OCI-LY7 (cell line): ENCODE data around the gene SH3BGRL3. TPM values are rescaled to one million over a fixed set of nuclear protein-coding genes. Genes with fewer than 3 reads are reported as not detected.

Experiments
- BruUV-seq: library from RNA; stranded (reverse); fragments of 400-500 nt; replicated peaks from 2 replicates; lab custom pipeline; 2021; lab: Mats Ljungman, UMichigan
- CTCF ChIA-PET: fragments of 300-600 bp; sonication (Branson Sonifier 250); formaldehyde crosslinking; loops from one replicate; lab custom pipeline; 2022; ENCODE audit warnings: antibody characterized with exemption; ENCODE audit not compliant: unreplicated experiment; lab: Charles Lee
- POLR2A ChIA-PET: fragments of 300-600 bp; sonication (Branson Sonifier 250); formaldehyde crosslinking; loops from one replicate; lab custom pipeline; 2022; ENCODE audit warnings: antibody characterized with exemption; lab: Charles Lee
- DNase-seq: peaks from one replicate; pipeline ENCODE4 v3.0.0-alpha.2; 2015; ENCODE audit warnings: low spot score
- H2AFZ ChIP-seq: fragments of 200-600 bp; sonication (generic), shearing (Covaris generic); 2 replicates; pipeline ENCODE4 v1.6.1; 2014; ENCODE audit warnings: mild to moderate bottlenecking, antibody characterized with exemption, low read length, moderate library complexity
- H3K27ac ChIP-seq: fragments of 200-600 bp; sonication (generic); 2 replicates; pipeline ENCODE4 v1.5.1; 2014; ENCODE audit warnings: mixed run types, low read depth, mild to moderate bottlenecking, moderate library complexity, low read length, inconsistent platforms; ENCODE audit not compliant: poor library complexity, severe bottlenecking
- H3K36me3 ChIP-seq: fragments of 200-600 bp; sonication (generic); 2 replicates; pipeline ENCODE4 v1.6.1; 2014; ENCODE audit warnings: mild to moderate bottlenecking, antibody characterized with exemption, low read length, moderate library complexity, mixed read lengths; ENCODE audit not compliant: insufficient read depth
- H3K4me1 ChIP-seq: fragments of 200-600 bp; sonication (generic); 2 replicates; pipeline ENCODE4 v1.5.1; 2014; ENCODE audit warnings: mild to moderate bottlenecking, low read length; ENCODE audit not compliant: insufficient read depth, poor library complexity, severe bottlenecking
- H3K4me2 ChIP-seq: fragments of 200-600 bp; sonication (generic); 2 replicates; pipeline ENCODE4 v1.6.1; 2014; ENCODE audit warnings: mild to moderate bottlenecking, low read length
- H3K4me3 ChIP-seq: fragments of 200-600 bp; sonication (generic); 2 replicates; pipeline ENCODE4 v1.5.1; 2014; ENCODE audit warnings: mild to moderate bottlenecking, low read depth, low read length; ENCODE audit not compliant: poor library complexity, severe bottlenecking
- H3K79me2 ChIP-seq: fragments of 200-600 bp; sonication (generic); 2 replicates; pipeline ENCODE4 v1.6.1; 2016; ENCODE audit warnings: low read depth, mild to moderate bottlenecking, low read length, moderate library complexity, mixed read lengths; ENCODE audit not compliant: insufficient read depth
- H3K9me2 ChIP-seq: fragments of 200-600 bp; sonication (generic); 2 replicates; pipeline ENCODE4 v1.6.1; 2016; ENCODE audit warnings: mild to moderate bottlenecking, low read length, mixed read lengths; ENCODE audit not compliant: insufficient read depth
- H3K9me3 ChIP-seq: fragments of 200-600 bp; sonication (generic); 2 replicates; pipeline ENCODE4 v1.6.1; 2014; ENCODE audit warnings: mild to moderate bottlenecking, mixed run types, low read length, mixed read lengths
- H4K20me1 ChIP-seq: fragments of 200-600 bp; sonication (generic); 2 replicates; pipeline ENCODE4 v1.6.1; 2014; ENCODE audit warnings: mild to moderate bottlenecking, antibody characterized with exemption, low read length, moderate library complexity, mixed read lengths; ENCODE audit not compliant: insufficient read depth
- EZH2phosphoT487 ChIP-seq: fragments of 200-600 bp; sonication (generic); IDR thresholded peaks from 2 replicates; pipeline ENCODE4 v1.6.1; 2018; ENCODE audit warnings: low read depth, borderline replicate concordance, mild to moderate bottlenecking, mixed run types, antibody characterized with exemption, low read length, moderate library complexity, mixed read lengths
- intact Hi-C: fragments of 100-400 bp; cut with micrococcal nuclease; formaldehyde crosslinking; loops from one replicate; pipeline ENCODE4 v1.10.0; 2022; ENCODE audit not compliant: unreplicated experiment
- total RNA-seq, 2 experiments: library from RNA; depleted of rRNA in 1 of 2; stranded (reverse); fragments of >200 nt in 1 of 2; shearing (Covaris generic) in 1 of 2; gene quantifications; 2 replicates each; pipeline ENCODE4 v1.2.3, GENCODE V29; 2014 to 2022
- TF ChIP-seq, protein P1 (sequence below): fragments of 200-600 bp; sonication (generic); conservative IDR thresholded peaks from 2 replicates; pipeline ENCODE4 v1.5.1; 2014; ENCODE audit warnings: mild to moderate bottlenecking, antibody characterized with exemption, low read length, moderate library complexity, mixed read lengths

SH3BGRL3 gene
- total RNA-seq, 2 experiments from 2014 or later = 25.3 to 60.9 TPM

DNA sequence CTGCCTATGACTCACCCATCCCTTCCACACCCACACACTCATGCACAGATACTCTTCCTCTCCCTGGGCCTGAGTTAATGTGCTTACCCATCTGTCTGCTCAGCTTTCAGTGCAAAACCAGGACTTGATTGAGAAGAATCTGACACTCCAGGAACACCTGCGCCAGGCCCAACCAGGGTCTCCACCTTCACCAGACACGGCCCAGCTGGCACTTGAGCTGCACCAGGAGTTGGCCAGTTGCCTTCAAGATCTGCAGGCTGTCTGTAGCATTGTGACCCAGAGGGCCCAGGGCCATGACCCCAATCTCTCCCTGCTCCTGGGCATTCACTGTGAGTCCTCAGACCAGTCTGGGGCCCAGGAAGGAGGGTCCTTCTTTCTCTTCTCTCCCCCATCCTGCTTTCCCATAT is 3.5 kb upstream of the SH3BGRL3 start:
- Histone ChIP-seq H3K36me3 (peaks cover 83% of the 10 kb centered on the region), H4K20me1 (no peaks in the 10 kb centered on the region), H3K9me2 (no peaks in the 10 kb centered on the region), H3K4me3 (no peak overlapping the region), H3K4me2 (no peak overlapping the region), H3K79me2 (no peaks in the 10 kb centered on the region), H3K9me3 (no peaks in the 10 kb centered on the region), H2AFZ (no peak overlapping the region), H3K27ac (no peak overlapping the region), H3K4me1 (peaks cover 30% of the 10 kb centered on the region)
- POLR2A ChIA-PET = interaction anchor here (0.5 to 1.0 kb wide), 2 partner anchors 39 to 40 kb away, joined by 3 to 4 read pairs; no protein-coding TSS in a partner anchor
- TF ChIP-seq, protein P1, sequence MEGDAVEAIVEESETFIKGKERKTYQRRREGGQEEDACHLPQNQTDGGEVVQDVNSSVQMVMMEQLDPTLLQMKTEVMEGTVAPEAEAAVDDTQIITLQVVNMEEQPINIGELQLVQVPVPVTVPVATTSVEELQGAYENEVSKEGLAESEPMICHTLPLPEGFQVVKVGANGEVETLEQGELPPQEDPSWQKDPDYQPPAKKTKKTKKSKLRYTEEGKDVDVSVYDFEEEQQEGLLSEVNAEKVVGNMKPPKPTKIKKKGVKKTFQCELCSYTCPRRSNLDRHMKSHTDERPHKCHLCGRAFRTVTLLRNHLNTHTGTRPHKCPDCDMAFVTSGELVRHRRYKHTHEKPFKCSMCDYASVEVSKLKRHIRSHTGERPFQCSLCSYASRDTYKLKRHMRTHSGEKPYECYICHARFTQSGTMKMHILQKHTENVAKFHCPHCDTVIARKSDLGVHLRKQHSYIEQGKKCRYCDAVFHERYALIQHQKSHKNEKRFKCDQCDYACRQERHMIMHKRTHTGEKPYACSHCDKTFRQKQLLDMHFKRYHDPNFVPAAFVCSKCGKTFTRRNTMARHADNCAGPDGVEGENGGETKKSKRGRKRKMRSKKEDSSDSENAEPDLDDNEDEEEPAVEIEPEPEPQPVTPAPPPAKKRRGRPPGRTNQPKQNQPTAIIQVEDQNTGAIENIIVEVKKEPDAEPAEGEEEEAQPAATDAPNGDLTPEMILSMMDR = no peak
- TF ChIP-seq EZH2phosphoT487 = no peak
- CTCF ChIA-PET = no interaction called here
- intact Hi-C loops = no loop called here
- BruUV-seq = no TSS peak
- DNase-seq = no peak

DNA sequence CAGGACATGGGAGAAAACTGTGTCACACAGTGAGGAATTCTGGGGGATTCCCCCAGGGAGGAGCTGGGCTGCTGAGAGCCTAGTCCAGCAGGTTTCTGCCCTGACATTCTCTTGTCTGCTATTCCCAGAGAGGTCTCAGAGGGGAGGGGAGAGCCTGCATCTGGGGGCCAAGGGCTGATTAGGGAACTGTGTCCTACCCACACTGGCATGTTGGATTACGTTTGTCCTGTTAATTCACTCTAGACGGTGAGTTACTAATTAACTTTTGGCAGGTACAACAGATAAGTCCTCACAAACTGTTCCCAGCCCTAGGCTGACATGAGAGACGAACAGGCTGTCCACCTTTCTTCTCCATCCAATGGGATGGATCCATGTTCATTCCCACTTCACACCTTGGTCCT is 2.6 kb upstream of the SH3BGRL3 start:
- H3K36me3 ChIP-seq = peaks cover 81% of the 10 kb centered on the region
- H3K4me2 ChIP-seq = no peak overlapping the region
- H2AFZ ChIP-seq = no peak overlapping the region
- no peaks in the 10 kb centered on the region for H3K79me2 ChIP-seq
- peaks cover 30% of the 10 kb centered on the region for H3K4me1 ChIP-seq
- no peaks in the 10 kb centered on the region for H3K9me2 ChIP-seq
- no peak overlapping the region for H3K27ac ChIP-seq
- CTCF ChIA-PET = interaction anchor here (1.3 kb wide), 1 partner anchor 12 kb away, joined by 3 read pairs; no protein-coding TSS in a partner anchor
- DNase-seq = no peak
- H4K20me1 ChIP-seq = no peaks in the 10 kb centered on the region
- no peak overlapping the region for H3K4me3 ChIP-seq
- H3K9me3 ChIP-seq = no peaks in the 10 kb centered on the region
- TF ChIP-seq, protein P1 = no peak
- TF ChIP-seq EZH2phosphoT487 = no peak
- POLR2A ChIA-PET = no interaction called here
- no TSS peak for BruUV-seq
- intact Hi-C loops = no loop called here

DNA sequence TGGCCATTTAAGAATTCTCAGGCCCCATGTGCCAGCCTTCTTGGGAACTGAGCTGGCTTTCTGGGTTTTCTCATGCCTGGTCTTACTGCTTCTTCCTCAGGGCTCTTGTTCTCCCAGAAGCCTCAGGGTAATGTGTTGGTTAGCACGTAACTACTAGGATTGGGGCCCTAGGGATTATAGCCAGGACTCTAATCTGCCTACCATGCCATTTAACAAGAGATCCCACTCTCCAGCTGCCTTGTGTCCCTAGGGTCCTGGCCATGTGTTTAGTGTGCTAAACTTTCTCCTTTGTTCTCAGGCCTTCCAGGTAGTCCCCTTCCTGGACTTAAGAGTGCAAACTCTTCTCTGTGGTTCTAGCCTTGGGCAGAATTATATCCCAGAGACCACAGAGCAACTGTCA is 2.2 kb upstream of the SH3BGRL3 start:
- Histone ChIP-seq H2AFZ (no peak overlapping the region), H3K79me2 (no peaks in the 10 kb centered on the region), H3K4me3 (no peak overlapping the region), H3K4me1 (peaks cover 30% of the 10 kb centered on the region), H3K9me2 (no peaks in the 10 kb centered on the region), H3K36me3 (peaks cover 83% of the 10 kb centered on the region), H3K27ac (no peak overlapping the region), H3K4me2 (no peak overlapping the region), H3K9me3 (no peaks in the 10 kb centered on the region), H4K20me1 (no peaks in the 10 kb centered on the region)
- intact Hi-C loops = no loop called here
- no peak for DNase-seq
- TF ChIP-seq, protein P1 = no peak
- TF ChIP-seq EZH2phosphoT487 = no peak
- BruUV-seq = no TSS peak
- ChIA-PET CTCF (interaction anchor here (1.3 kb wide), 1 partner anchor 11 kb away, joined by 3 read pairs; no protein-coding TSS in a partner anchor), POLR2A (interaction anchor here (0.6 kb wide), 1 partner anchor 16 kb away, joined by 3 read pairs; no protein-coding TSS in a partner anchor)
